VCaP (cell line): ENCODE results near the gene REELD1.

ENCODE experiments used
- H3K27ac ChIP-seq: fragments of 450-650 bp; 2 replicates; pipeline ENCODE4 v1.5.1; 2017
- TF ChIP-seq, protein P1 (sequence below): fragments of 450-650 bp; conservative IDR thresholded peaks from 2 replicates; pipeline ENCODE4 v1.5.1; 2017; ENCODE audit warnings: mild to moderate bottlenecking, moderate library complexity

Gene REELD1

GRCh38 chr4:146179784-146180370 lies 34.5 kb upstream of the REELD1 start:
- no peak overlapping the region for H3K27ac ChIP-seq

DNA sequence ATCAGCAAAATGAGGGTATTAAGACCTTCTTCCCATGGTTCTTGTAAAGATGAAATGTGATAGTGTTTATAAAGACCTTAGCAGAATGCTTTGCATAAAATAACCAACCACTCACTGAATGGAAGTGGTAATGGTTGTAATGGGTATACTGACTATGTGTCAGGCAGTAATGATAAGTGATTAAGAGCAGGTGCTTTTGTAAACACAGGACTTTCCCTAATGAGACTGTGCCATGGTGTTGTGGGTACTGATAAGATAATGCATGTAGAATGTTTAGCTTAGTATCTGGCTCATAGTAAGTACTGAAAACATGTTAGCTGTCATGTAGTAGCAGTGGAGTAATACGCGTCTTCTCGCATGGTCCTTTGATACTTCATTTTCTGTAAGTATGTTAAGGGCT lies 31.9 kb upstream of the REELD1 start:
- H3K27ac ChIP-seq = no peak overlapping the region
- TF ChIP-seq, protein P1, sequence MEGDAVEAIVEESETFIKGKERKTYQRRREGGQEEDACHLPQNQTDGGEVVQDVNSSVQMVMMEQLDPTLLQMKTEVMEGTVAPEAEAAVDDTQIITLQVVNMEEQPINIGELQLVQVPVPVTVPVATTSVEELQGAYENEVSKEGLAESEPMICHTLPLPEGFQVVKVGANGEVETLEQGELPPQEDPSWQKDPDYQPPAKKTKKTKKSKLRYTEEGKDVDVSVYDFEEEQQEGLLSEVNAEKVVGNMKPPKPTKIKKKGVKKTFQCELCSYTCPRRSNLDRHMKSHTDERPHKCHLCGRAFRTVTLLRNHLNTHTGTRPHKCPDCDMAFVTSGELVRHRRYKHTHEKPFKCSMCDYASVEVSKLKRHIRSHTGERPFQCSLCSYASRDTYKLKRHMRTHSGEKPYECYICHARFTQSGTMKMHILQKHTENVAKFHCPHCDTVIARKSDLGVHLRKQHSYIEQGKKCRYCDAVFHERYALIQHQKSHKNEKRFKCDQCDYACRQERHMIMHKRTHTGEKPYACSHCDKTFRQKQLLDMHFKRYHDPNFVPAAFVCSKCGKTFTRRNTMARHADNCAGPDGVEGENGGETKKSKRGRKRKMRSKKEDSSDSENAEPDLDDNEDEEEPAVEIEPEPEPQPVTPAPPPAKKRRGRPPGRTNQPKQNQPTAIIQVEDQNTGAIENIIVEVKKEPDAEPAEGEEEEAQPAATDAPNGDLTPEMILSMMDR = no peak

More at GRCh38 chr4:146179784-146180370, 34.5 kb upstream of the REELD1 start:
- TF ChIP-seq, protein P1 = no peak

DNA sequence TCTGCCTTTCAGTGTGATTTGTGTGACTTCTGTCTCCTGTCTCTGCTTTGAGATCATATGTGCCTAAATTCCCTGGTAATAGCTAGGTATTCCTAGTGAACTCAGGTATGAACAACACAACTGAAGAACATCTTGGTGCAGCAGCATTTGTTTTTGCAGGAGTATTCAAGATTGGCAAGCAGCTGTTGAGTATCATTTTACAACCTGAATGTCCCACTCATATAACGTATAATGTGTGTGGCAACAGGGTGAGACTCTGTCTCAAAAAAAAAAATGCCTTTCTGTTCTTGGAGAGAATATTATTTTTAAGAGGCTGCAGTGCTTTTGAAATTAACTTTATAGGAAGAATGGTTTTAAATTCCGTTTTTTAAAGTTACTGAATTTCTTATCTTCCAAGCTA lies 31.1 kb upstream of the REELD1 start:
- TF ChIP-seq, protein P1 = no peak
- no peak overlapping the region for H3K27ac ChIP-seq

GRCh38 chr4:146186041-146186440 lies 28.3 kb upstream of the REELD1 start:
- no peak overlapping the region for H3K27ac ChIP-seq
- TF ChIP-seq, protein P1 = no peak

DNA sequence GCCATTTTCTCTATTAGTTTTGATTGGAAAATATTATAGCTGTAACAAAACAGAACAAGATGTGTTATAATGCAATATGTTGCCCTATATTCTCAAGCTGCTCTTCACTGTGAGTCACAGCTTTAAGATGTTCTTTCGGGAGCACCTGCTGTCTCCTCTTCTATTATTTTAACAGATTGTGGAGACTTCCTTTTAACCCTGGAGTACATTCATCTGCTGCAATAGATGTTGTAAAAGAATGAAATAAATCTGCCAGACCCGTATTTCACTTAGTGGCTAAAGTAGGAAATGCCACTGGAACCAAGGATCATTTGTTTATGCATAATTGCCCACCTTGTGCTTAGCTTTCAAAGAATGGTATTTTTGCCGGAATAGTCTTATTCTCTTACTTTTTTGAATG lies 27.7 kb upstream of the REELD1 start:
- H3K27ac ChIP-seq = no peak overlapping the region
- TF ChIP-seq, protein P1 = no peak

DNA sequence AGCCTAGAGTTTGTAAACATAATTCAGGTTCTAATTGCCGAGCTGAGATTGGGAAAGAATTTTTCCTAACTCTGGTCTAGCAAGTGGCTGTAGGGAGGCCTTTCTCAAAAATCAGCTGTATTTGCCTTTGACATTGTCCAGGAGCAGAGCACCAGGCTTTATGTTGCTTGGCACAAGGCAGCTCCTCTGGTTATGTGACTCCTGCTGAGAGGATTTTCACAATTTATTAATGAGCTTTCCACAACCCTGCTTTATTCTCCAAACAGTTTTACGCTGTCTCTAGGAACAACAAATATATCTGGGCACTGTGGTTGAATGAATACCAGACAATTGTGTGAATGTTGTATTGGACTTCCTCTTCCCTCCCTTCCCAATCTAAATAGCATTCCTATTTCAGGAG lies 23.9 kb upstream of the REELD1 start:
- H3K27ac ChIP-seq = no peak overlapping the region
- TF ChIP-seq, protein P1 = no peak

DNA sequence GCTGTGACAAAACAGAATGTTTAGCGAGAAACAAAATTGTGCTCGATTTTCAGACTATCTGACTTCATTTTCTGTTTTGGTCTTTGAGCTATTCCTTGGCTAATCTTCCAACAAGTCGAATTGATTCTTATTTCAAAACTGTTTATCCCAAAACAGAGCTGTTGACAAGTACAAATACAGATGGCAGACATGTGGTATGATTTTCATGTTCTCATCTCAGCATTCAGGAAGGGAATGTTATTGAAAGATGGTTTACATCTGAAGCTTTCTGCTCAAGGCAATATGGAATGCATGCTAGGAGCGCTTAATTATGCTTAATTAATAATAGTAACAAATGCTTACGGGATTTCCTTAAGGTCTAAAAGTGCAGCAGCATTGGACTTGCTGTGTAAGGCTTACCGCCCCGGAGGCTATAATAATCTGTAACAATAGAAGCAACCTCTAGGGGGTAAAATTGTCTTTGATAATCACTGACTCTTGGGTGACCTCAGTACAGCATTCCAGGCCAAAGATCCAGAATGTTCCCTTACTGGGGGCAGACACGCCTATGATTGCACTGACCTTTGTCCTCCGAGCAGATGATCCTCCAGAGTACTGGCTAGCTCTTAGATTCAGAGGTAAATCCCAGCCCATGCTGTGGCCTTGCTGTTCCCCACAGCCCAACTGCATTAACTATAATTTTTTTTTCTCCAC lies 22.4 kb upstream of the REELD1 start:
- no peak overlapping the region for H3K27ac ChIP-seq
- TF ChIP-seq, protein P1 = no peak
